GM19438 (cell line): Measurements from ENCODE around the gene ZDHHC14.

ENCODE experiments used
- ATAC-seq: cut with Tn5 transposase; IDR thresholded peaks from one replicate; pipeline ENCODE4 v1.9.1; 2021; ENCODE audit warnings: low read depth; ENCODE audit not compliant: unreplicated experiment

ZDHHC14 gene

DNA sequence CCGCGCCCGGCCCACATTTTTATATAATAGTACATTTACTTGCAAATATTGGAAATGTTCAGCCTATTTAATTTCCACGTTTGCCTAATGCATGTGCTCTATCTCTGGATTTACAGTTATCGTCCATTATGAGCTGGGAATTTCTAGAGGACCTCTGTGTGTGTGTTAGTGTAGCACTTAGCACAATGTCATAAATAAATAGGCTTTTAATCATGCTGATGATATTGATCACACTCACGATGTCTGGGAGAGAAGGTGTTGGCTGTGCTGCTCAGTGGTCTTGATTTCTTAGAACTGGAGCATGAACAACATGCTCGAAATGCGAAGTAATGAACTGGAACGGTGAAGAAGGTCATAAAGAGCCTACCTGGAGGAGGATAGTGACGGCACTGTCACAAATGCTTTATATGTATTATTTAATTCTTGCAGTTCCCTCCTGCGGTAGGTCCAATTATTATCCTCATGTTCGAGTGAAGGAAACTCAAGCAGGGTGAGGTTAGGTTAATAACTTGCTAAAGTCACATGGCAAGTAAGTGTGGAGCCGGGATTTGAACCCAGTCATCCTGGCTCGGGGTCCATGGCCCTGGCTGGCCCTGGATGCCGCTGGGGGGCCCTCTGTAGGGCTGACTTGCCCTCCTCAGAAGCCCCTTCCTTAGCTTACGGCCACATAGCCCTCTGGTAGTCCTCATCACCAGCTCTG lies 130.8 kb downstream of the ZDHHC14 start:
- ATAC-seq, result no peak

- ATAC-seq, result no peak
Observed at GRCh38 chr6:157512382-157512682, 131.3 kb downstream of the ZDHHC14 start.

DNA sequence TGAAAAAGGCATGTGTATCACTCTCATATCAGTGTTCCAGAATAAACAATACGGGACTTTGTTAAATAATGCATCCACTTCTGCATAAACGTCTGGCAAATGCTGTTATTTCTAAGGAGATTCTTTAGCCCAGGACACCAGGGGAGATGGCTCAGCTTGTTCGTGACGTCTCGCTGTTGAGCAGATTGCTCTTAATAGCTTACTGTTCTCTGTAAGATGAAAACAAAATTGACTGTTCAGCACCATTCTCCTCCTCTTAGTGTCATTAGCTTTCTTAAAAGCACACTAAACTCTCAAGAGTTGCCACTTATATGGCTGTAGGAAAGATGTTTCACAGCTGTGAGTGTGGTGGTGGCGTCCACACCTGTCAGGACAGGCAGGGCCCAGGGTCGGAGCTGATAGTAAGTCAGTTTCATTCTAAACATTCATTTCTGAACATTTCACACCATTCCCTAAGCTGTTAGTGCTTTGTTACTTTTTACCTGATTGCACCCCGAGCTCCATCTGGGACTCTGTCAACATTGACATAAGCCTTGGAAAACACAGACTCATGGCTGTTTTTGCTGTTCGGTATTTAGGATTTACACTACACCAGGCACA lies 132.1 kb downstream of the ZDHHC14 start:
- ATAC-seq, result no peak

DNA sequence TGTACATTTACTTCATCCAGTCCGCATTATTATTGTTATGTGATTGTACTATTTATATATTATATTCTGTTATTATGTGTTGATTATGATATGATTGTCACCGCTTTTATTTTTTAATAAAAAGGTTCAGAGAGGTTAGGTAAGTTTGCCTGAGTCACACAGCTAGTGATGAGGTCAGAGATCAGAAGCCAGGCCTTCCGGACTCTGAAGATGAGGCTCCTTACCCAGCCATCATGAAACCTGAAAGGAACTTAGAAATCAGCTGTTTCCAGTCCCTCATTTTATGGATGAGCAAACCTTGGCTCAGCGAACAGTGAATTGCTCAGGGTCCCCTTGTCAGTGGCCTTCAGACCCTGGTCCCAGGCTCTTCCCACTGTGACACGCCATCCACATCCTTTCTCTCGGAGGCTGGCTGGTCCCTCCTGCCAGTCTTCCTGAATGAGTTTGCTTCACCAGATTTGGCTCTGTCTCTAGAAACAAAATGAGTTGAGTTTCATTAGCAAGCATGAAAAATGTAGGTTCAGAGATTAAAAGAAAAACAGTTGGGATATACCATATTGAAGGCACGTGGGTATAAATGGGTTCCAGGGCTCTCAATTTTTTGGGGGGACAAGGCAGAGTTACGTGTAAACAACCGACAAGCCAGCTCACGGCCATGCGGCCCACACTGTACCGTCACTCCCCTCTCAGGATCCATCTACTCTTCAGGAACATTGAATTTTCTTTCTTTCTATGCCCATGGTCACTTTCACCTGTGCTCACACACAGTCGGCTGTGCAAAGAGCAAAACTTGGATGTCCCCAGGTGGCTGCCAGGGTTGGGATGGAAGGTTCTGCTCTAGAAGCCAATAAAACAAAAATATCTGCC lies 132.9 kb downstream of the ZDHHC14 start:
- no peak for ATAC-seq

DNA sequence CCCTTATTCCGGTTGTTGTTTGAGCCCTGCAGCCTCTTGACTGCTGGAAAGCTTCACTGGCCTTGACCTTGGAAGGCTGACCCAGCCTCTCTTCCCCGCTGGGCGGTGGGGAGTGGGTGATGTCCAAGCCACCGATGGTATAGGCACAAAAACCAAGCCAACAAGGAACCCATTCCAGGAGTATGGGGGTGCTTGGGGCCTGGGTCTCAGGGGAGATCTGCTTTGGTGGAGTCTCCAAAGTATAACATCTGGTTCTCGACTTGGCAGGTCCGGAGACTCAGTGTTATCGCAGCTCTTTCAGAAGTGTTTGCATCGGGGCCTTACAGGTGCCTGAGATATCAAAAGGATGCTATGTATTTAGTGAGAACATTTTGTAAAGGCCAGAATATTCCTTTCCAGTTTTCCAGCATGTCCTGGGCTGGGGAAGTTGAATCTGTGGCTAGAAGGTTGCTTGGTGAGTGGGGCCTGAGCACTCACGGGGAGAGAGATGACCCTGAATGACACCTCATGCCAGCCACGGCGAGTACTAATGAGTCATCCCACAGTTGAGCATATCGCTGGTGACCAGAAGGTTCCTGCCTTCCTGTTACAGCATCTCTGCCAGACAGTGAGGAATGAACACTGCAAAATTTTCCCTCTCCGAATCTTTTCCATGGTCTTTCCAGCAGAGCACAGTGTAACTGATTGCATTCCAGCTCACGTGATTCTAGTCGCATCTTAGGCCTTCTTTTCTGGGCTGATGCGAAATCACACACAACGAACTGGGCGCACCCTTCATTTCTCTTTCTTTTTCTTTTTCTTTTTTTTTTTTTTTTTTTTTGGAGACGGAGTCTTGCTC lies 133.9 kb downstream of the ZDHHC14 start:
- ATAC-seq, result no peak

DNA sequence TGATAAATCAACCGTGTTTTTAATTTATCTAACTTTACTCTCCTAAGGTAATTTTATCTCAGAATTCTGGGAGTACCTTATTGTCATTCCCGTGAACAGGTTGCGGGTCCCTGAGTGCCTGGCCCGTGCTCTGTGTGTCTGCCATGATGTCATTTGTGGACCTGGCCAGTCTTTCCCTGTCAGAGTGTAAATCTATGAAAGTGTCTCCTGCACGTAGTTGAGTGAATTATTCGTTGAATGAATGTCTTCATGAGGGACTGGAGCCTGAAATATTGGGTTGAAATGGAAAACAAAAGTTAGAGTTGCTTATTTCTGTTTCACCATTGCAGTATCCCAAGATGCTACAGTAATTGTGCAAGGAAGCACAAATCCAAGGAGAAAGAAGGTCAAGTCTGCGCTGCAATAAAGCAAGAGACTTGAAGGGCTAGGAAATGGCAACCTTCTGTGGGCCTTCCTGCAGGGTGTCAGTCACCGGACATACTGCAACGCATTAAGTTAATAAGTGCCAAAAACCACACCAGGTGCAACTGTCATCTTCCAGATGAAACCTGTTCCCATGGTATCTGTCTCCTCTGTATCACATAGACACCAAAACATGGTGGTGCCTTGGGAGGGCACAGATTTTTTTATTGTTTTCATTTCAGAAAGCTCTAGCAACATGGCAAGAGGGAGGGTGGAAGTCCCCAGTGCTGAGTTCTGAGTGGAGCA lies 135.5 kb downstream of the ZDHHC14 start:
- no peak for ATAC-seq

DNA sequence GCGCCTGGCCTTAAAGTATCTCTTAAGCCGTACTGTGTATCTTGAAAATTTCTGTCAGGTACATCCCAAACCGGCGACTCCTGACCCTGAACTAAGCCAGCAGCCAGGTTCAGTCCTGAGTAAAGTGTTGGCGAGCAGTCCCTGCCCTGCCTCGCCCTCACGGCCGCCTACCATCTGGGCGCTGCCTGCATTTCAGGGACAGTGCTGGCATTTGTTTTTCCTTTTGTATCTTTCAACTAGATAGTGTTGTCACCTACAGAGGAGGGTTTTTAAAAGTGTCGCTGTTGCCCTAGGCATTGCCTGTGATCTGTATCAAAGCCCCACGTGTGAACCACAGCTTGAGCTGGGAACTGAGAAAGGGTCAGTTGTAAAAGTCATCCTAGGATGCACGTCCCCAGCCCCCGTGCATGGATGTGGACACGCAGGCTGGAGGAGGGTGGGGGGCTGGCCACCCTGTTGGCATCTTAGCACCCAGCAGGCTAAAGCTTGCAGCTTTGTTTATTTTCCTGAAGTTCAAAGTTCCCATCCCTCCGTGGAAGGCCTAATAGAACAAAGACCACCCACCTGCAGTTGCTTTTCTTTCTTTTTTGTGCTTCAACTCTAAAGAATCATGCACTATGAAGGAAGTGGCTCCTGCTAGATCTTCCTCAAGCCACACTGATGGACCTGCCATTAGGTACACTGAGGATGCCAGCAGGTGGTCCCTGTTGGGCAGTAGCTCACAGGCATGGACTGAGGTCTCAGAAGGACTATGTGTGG lies 136.8 kb downstream of the ZDHHC14 start:
- ATAC-seq, result no peak

- ATAC-seq, result no peak
Observed at GRCh38 chr6:157518397-157519250, 137.6 kb downstream of the ZDHHC14 start.

GRCh38 chr6:157519255-157520116 lies 138.5 kb downstream of the ZDHHC14 start:
- ATAC-seq, result no peak

DNA sequence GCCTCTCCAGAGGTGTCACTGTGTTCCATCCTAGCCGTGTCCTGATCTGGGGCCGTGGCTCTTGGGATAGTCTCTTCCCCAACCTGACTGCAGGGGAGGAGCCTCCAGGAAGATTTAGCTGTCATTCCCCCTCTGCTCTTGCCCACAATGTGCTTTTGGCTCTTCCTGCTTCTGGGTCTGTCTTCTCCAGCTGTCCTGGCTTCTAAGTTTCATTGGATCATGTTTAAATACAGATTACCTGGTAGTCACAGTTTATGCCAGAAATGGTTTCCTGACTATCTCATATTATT lies 139.1 kb downstream of the ZDHHC14 start:
- no peak for ATAC-seq

DNA sequence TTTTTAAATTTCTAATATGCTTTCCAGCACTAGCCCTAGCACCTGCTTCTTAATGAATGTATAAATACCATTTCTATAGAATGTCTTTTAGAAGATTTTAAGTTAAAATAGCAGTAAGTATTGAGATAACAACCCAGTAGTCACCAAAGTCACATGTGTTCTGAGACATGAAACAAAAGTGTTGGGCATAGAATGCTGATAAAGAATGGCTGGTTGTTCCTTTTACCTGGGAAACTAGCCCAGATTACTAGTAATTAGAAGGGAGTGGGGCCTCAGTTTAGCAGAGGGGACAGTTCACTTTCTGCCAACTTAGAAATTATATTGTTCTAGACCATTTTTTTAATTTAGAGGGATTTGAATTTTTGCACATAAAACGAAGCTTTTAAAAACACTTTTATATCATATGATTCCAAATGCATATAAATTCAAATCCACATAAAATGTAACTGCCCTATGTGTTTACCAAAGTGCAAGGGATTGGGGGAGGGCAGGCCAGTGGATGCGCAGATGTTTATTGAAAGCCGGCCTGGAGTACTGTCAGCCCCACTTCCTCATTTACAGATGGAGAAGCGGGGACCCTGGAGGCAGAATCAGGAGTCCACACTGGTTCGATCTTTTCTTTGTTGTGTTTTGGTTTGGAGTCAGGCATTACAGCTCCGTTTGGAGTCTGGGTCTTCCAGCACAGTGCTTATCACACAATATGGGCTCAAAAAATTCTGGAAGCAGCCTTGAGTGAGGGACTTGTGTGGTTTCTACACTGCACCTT lies 139.8 kb downstream of the ZDHHC14 start:
- no peak for ATAC-seq

GRCh38 chr6:157521362-157522335 lies 140.7 kb downstream of the ZDHHC14 start:
- ATAC-seq, result no peak

DNA sequence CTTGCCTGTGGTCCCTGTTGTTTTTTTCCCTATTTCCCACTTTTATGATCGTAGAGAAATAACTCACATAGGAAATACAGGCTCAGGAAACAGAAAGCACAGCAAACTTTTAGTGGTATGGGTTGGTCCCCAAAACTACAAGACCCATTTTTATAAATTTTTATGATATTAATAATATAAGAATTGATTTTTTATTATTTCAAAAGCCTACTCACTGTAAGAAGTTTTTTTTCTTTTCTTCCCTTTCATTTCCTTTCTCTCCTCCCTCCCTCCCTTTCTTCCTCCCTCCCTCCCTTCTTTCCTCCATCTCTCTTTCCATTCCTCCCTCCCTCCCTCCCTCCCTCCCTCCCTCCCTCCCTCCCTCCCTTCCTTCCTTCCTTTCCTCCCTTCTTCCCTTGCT lies 141.5 kb downstream of the ZDHHC14 start:
- no peak for ATAC-seq

DNA sequence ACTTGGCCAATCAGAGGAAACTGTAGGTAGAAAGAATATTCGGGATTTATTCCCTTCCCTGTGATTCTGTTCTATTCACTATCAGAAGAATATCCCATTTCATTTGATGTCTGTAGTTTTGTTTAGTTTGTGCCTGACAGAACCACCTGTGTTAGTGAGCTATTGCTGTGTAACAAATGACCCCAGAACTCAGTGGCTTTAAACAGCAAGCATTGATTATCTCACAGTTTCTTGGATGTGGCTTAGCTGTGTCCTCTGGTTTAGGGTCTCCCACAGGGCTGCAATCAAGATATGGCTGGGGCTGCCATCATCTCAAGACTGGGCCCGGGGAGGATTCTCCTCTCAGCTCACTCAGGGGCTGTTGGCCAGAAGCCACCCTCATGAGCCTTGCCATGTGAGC lies 143.7 kb downstream of the ZDHHC14 start:
- no peak for ATAC-seq

DNA sequence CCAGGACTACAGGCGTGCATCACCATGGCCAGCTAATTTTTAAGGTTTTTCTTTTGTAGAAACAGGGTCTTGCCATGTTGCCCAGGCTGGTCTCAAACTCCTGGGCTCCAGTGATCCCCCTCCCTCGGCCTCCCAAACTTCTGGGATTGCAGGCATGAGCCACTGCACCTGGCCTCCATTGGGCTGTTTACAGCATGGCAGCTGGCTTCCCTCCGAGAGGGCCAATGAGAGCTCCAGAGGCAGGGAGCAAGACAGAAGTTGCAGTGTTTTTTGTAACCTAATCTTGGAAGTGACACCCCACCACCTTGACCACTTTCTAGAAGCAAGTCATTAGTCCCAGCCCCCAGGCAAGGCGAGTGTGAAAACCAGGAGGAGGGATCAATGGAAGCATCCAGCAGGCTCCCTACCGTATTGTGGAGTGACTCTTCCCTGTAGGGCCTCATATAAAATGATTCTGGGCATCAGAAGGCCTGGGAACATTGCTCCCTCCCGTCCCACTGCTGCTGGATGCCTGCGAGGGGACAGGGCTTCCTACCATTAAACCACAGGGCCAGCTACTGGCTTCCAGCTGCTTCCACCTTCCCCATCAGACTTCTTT lies 144.4 kb downstream of the ZDHHC14 start:
- no peak for ATAC-seq
